Measurements from ENCODE around the gene RXFP4. TPM values are rescaled to one million over a fixed set of nuclear protein-coding genes. Genes with fewer than 3 reads are reported as not detected.

Gene RXFP4, protein sequence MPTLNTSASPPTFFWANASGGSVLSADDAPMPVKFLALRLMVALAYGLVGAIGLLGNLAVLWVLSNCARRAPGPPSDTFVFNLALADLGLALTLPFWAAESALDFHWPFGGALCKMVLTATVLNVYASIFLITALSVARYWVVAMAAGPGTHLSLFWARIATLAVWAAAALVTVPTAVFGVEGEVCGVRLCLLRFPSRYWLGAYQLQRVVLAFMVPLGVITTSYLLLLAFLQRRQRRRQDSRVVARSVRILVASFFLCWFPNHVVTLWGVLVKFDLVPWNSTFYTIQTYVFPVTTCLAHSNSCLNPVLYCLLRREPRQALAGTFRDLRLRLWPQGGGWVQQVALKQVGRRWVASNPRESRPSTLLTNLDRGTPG
- not detected for total RNA-seq (2013)
- polyA plus RNA-seq, result under 1 TPM in 1 of 3 donors, not detected in 2; 0.08 TPM
- not detected in 2 replicates for polyA minus RNA-seq
- total RNA-seq, result 0 to 0.15 (median 0) reads per million in 11 experiments

- Histone ChIP-seq H2AFZ (ENCODE audit: insufficient read depth, low read depth, low read length, poor library complexity, severe bottlenecking) (no peak within 1 kb of the TSS), H4K20me1 (ENCODE audit: insufficient read depth, low read length) (peaks cover 6% of the 10 kb centered on the region), H3K27me3 (ENCODE audit: control insufficient read depth in 2 of 2, insufficient read depth in 2 of 2, low read length in 2 of 2) (no peaks in the 10 kb centered on the region), H3K4me3 (replicated peaks in 1 of 3; ENCODE audit: low read depth in 2 of 3, low read length in 3 of 3) (peak within 1 kb of the TSS in 1 of 3 experiments; percentile 45), H3K9ac (ENCODE audit: insufficient read depth, low read length, poor library complexity, severe bottlenecking) (peak within 1 kb of the TSS; percentile 29), H3K4me2 (replicated peaks; ENCODE audit: extremely low read depth, low read length, poor library complexity, severe bottlenecking) (peak within 1 kb of the TSS; percentile 59), H3K4me1 (ENCODE audit: control insufficient read depth in 1 of 2, insufficient read depth in 2 of 2, low read length in 2 of 2) (peaks cover 71 to 73% of the 10 kb centered on the region in 2 donors), H3K9me3 (replicated peaks in 1 of 2; ENCODE audit: control insufficient read depth in 1 of 2, insufficient read depth in 1 of 2, low read length in 2 of 2) (no peaks in the 10 kb centered on the region), H3K79me2 (ENCODE audit: insufficient read depth, low read length) (peaks cover 15% of the 10 kb centered on the region), H3K36me3 (replicated peaks in 1 of 2; ENCODE audit: control insufficient read depth in 1 of 2, insufficient read depth in 2 of 2, low read length in 2 of 2) (no peaks in the 10 kb centered on the region), H3K27ac (ENCODE audit: low read depth in 1 of 2, low read length in 2 of 2) (peak within 1 kb of the TSS; percentile 54 to 66)
- Mint-ChIP-seq H3K9me3 (peaks cover 0 to 3% (median 0%) of the 10 kb centered on the region in 7 donors), H3K36me3 (peaks cover 16 to 28% of the 10 kb centered on the region in 2 donors), H3K27ac (peak within 1 kb of the TSS; percentile 77 to 91 (median 84)), H3K27me3 (ENCODE audit: low read depth in 3 of 3) (peaks cover 0 to 4% (median 0%) of the 10 kb centered on the region in 3 donors), H3K4me3 (peak within 1 kb of the TSS; percentile 45 to 64), H3K4me1 (peaks cover 72% of the 10 kb centered on the region)
- no peak for TF ChIP-seq CTCF (IDR thresholded peaks at IDR 0.05)
- DNase-seq, result no peak
- 70% methylated on average over 7 of the region's 11 CpGs for WGBS (ENCODE audit: insufficient coverage)
- intact Hi-C loops (cut with micrococcal nuclease), result no loop called here
Measured at GRCh38 chr1:155940993-155941844, at the start of gene RXFP4. TSS of gene RXFP4 (plus strand) at chr1:155941638. CDS start at chr1:155941710, 72 bp downstream.

DNA sequence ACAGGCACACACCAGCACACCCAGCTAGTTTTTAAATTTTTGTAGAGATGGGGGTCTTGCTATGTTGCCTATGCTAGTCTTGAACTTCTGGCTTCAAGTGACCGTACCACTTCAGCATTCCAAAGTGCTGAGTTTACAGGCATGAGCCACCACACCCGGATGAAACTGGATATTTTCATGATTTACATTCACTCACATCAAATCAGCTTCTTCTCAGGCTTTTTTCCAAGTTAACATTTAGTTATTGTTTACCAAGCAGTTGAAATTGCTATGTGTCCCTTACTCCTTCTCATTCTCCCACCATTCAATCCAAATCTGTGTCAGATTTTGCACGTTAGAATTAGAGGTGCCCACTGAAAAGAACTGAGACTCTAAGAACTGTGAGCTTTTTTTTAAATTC is 48.6 kb upstream of the RXFP4 start:
- no peak overlapping the region for H2AFZ ChIP-seq (ENCODE audit: insufficient read depth, low read depth, low read length, poor library complexity, severe bottlenecking)
- no peaks in the 10 kb centered on the region for H3K9me3 Mint-ChIP-seq
- peaks cover 11 to 19% of the 10 kb centered on the region in 2 donors for H3K36me3 ChIP-seq (replicated peaks in 1 of 2; ENCODE audit: control insufficient read depth in 1 of 2, insufficient read depth in 2 of 2, low read length in 2 of 2)
- no peaks in the 10 kb centered on the region for H3K79me2 ChIP-seq (ENCODE audit: insufficient read depth, low read length)
- no peaks in the 10 kb centered on the region for H3K27me3 Mint-ChIP-seq (ENCODE audit: low read depth in 3 of 3)
- H3K27ac ChIP-seq (ENCODE audit: low read depth in 1 of 2, low read length in 2 of 2), result no peak overlapping the region
- no peak overlapping the region for H3K4me3 Mint-ChIP-seq
- intact Hi-C loops (cut with micrococcal nuclease), result no loop called here
- no peak overlapping the region for H3K4me3 ChIP-seq (replicated peaks in 1 of 3; ENCODE audit: low read depth in 2 of 3, low read length in 3 of 3)
- no peak for TF ChIP-seq CTCF (IDR thresholded peaks at IDR 0.05)
- peaks cover 13% of the 10 kb centered on the region for H4K20me1 ChIP-seq (ENCODE audit: insufficient read depth, low read length)
- no peaks in the 10 kb centered on the region for H3K9me3 ChIP-seq (replicated peaks in 1 of 2; ENCODE audit: control insufficient read depth in 1 of 2, insufficient read depth in 1 of 2, low read length in 2 of 2)
- H3K4me2 ChIP-seq (replicated peaks; ENCODE audit: extremely low read depth, low read length, poor library complexity, severe bottlenecking), result no peak overlapping the region
- peaks cover 14% of the 10 kb centered on the region for H3K4me1 Mint-ChIP-seq
- H3K9ac ChIP-seq (ENCODE audit: insufficient read depth, low read length, poor library complexity, severe bottlenecking), result no peak overlapping the region
- peak overlapping the region in 3 of 7 donors; percentile 82 to 87 (median 86) for H3K27ac Mint-ChIP-seq
- H3K27me3 ChIP-seq (ENCODE audit: control insufficient read depth in 2 of 2, insufficient read depth in 2 of 2, low read length in 2 of 2), result no peaks in the 10 kb centered on the region
- DNase-seq, result no peak
- peaks cover 17 to 21% of the 10 kb centered on the region in 2 donors for H3K36me3 Mint-ChIP-seq
- H3K4me1 ChIP-seq (ENCODE audit: control insufficient read depth in 1 of 2, insufficient read depth in 2 of 2, low read length in 2 of 2), result peaks cover 10 to 14% of the 10 kb centered on the region in 2 donors
- 83% methylated on average over 1 of the region's 3 CpGs for WGBS (ENCODE audit: insufficient coverage)

Measured in CD14-positive monocyte (primary cell).